Measurements from ENCODE around the gene ALG13. TPM values are rescaled to one million over a fixed set of nuclear protein-coding genes. Genes with fewer than 3 reads are reported as not detected.
A peak's percentile ranks its signal among the peaks of the same experiment; 100 is the strongest.

Gene ALG13
- 23.3 TPM for polyA plus RNA-seq (2012; ENCODE audit: insufficient read length, low read depth)

DNA sequence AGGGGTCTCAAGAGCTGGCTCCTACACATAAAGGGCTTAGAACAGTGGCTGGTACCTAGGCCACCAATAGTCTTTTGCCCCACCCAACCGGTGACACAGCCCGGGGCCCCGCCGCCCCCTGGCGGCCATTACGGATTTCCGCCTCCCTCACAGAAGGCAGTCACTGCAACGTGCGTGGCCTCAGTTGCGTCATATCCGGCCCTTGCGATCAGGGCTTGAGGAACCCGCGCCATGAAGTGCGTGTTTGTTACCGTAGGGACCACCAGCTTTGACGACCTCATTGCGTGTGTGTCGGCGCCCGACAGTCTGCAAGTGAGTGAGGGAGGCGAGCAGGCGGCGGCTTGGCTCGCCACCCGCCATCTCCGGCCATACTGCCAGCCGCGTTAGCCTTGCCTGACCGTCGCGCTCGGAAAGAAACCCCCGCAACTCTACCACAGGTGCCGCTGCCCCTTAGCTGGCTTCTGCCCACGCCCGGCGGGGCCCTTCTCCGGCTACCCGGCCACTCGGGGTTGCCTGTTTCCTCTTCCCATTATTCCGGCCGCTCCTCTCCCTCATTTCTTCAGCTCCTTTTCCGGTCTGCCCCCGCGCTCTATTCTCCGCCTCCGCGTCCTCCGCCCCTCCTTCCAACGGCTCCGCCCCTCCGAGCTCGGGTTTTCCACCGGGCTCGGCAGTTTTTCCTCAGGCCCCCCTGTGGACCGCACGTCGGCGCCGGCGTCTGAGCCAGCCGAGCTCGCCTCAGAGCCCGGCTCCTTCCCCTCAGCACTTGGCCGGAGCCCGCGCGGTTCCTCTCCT, at the start of gene ALG13:
Gene ALG13 (plus strand): TSS at position 183 of the 792 bp plus-strand sequence. CDS start 49 bp downstream, at position 232.
- TF ChIP-seq FOXP2 (optimal IDR thresholded peaks at IDR 0.05; ENCODE audit: borderline replicate concordance, extremely low read depth, extremely low read length, insufficient read depth) (peak; percentile 84), TAF1 (IDR thresholded peaks at IDR 0.05; ENCODE audit: borderline replicate concordance, insufficient read depth, low read length) (peak; percentile 71; the same call in 1 of the 2 replicates), POLR2AphosphoS5 (IDR thresholded peaks at IDR 0.05; ENCODE audit: low read depth, low read length) (peak; percentile 73), SIN3A (IDR thresholded peaks at IDR 0.05; ENCODE audit: borderline replicate concordance, insufficient read depth, low read length) (peak; percentile 42; the same call in 1 of the 2 replicates)
- TF ChIP-seq, protein P1, sequence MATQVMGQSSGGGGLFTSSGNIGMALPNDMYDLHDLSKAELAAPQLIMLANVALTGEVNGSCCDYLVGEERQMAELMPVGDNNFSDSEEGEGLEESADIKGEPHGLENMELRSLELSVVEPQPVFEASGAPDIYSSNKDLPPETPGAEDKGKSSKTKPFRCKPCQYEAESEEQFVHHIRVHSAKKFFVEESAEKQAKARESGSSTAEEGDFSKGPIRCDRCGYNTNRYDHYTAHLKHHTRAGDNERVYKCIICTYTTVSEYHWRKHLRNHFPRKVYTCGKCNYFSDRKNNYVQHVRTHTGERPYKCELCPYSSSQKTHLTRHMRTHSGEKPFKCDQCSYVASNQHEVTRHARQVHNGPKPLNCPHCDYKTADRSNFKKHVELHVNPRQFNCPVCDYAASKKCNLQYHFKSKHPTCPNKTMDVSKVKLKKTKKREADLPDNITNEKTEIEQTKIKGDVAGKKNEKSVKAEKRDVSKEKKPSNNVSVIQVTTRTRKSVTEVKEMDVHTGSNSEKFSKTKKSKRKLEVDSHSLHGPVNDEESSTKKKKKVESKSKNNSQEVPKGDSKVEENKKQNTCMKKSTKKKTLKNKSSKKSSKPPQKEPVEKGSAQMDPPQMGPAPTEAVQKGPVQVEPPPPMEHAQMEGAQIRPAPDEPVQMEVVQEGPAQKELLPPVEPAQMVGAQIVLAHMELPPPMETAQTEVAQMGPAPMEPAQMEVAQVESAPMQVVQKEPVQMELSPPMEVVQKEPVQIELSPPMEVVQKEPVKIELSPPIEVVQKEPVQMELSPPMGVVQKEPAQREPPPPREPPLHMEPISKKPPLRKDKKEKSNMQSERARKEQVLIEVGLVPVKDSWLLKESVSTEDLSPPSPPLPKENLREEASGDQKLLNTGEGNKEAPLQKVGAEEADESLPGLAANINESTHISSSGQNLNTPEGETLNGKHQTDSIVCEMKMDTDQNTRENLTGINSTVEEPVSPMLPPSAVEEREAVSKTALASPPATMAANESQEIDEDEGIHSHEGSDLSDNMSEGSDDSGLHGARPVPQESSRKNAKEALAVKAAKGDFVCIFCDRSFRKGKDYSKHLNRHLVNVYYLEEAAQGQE (IDR thresholded peaks at IDR 0.05; ENCODE audit: insufficient read depth in 1 of 2, low read depth in 2 of 2, low read length in 2 of 2) = 0 out of 4 replicates have a peak, but pooled peaks of 1 of the 2 experiments have one; percentile 22

DNA sequence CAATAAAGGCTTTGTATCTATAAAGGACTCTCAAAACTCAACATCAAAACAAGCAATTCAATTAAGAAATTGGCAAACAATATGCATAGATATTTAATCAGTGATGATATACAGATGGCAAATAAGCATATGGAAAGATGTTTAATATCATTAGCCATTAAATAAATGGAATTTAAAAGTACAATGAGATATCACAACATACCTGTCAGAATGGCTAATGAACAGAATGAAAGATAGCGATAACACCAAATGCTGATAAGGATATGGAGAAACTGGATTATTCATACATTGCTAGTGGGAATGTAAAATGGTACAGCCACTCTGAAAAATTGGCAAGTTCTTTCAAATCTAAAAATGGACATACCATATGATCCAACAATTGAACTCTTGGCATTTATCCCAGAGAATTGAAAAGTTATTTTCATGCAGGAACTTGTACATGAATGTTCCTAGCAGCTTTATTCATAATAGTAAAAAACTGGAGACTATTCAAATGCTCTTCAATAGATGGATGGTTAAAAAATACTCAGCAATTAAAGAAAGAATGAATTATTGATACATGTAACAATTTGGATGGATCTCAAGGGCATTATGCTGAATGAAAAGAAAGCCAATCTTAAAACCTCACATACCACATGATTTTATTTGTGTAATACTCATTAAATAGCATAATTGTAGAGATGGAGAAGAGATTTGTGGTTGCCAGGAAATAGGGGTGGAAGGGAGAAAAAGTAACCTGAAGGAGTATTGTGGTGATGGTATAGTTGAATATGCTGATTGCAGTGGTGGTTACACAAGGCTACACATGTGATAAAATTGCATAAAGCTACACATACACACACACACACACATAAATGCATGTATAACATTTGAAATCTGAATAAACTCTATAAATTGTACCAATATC, 45.9 kb upstream of the ALG13 start:
- TF ChIP-seq, protein P1 (IDR thresholded peaks at IDR 0.05; ENCODE audit: insufficient read depth in 1 of 2, low read depth in 2 of 2, low read length in 2 of 2) = no peak
- no peak for TF ChIP-seq TAF1 (IDR thresholded peaks at IDR 0.05; ENCODE audit: borderline replicate concordance, insufficient read depth, low read length)
- TF ChIP-seq SIN3A (IDR thresholded peaks at IDR 0.05; ENCODE audit: borderline replicate concordance, insufficient read depth, low read length) = no peak
- TF ChIP-seq POLR2AphosphoS5 (IDR thresholded peaks at IDR 0.05; ENCODE audit: low read depth, low read length) = no peak
- no peak for TF ChIP-seq FOXP2 (optimal IDR thresholded peaks at IDR 0.05; ENCODE audit: borderline replicate concordance, extremely low read depth, extremely low read length, insufficient read depth)

DNA sequence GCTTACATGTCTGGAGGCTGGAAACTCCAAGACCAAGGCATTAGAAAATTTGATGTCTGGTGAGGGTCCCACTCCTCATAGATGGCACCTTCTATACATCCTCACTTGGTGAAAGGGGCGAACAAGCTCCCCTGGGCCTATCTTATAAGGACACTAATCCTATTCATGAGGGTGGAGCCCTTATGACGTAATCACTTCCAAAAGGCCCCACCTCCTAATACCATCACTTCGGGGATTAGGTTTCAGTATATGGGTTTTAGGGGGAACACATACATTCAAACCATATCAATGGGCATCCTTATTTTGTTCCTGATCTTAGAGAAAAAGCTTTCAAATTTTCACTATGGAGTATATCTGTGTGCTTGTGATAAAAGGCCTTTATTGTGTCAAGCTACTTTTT, 39.0 kb upstream of the ALG13 start:
- no peak for TF ChIP-seq POLR2AphosphoS5 (IDR thresholded peaks at IDR 0.05; ENCODE audit: low read depth, low read length)

DNA sequence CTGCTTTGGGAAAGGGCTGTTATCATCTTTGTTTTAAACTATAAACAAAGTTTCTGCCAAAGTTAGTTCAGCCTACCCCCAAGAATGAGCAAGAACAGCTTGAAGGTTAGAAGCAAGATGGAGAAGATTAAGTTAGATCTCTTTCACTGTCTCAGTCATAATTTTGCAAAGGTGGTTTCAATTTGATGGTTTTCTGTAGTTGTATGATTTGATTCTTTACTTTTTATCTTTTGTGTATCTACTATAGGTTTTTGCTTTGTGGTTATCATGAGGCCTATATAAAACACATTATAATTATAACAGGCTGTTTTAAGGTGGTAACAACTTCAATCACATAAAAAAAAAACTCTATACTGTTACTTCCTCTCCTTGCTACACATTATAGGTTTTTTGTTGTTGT, 35.4 kb upstream of the ALG13 start:
- TF ChIP-seq POLR2AphosphoS5 (IDR thresholded peaks at IDR 0.05; ENCODE audit: low read depth, low read length) = no peak
- TF ChIP-seq FOXP2 (optimal IDR thresholded peaks at IDR 0.05; ENCODE audit: borderline replicate concordance, extremely low read depth, extremely low read length, insufficient read depth) = no peak
- TF ChIP-seq, protein P1 (IDR thresholded peaks at IDR 0.05; ENCODE audit: insufficient read depth in 1 of 2, low read depth in 2 of 2, low read length in 2 of 2) = no peak
- no peak for TF ChIP-seq TAF1 (IDR thresholded peaks at IDR 0.05; ENCODE audit: borderline replicate concordance, insufficient read depth, low read length)

DNA sequence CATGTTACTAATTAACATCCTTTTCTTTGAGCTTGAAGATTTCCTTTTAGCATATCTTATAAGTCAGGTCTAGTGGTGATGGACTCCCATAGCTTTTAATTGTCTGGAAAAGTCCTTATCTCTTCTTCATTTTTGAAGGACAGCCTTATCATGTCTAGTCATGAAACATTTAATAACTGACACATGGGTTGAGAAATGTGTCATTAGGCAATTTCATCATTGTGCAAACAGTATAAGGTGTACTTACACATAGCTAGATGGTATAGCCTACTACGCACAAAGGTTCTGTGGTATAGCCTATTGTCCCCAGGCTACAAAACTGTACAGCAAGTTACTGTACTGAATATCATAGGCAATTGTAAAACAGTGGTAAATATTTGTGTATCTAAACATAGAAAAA, 34.5 kb upstream of the ALG13 start:
- TF ChIP-seq FOXP2 (optimal IDR thresholded peaks at IDR 0.05; ENCODE audit: borderline replicate concordance, extremely low read depth, extremely low read length, insufficient read depth) (no peak), SIN3A (IDR thresholded peaks at IDR 0.05; ENCODE audit: borderline replicate concordance, insufficient read depth, low read length) (no peak), POLR2AphosphoS5 (IDR thresholded peaks at IDR 0.05; ENCODE audit: low read depth, low read length) (no peak), TAF1 (IDR thresholded peaks at IDR 0.05; ENCODE audit: borderline replicate concordance, insufficient read depth, low read length) (no peak)
- TF ChIP-seq, protein P1 (IDR thresholded peaks at IDR 0.05; ENCODE audit: insufficient read depth in 1 of 2, low read depth in 2 of 2, low read length in 2 of 2) = no peak

All from PFSK-1 (cell line).